Measurements from ENCODE around the gene WASL. TPM values are rescaled to one million over a fixed set of nuclear protein-coding genes. Genes with fewer than 3 reads are reported as not detected.

The WASL gene
- total RNA-seq, 4 donors from 2014 or later, result 36.0 to 51.5 (median 38.5) TPM

DNA sequence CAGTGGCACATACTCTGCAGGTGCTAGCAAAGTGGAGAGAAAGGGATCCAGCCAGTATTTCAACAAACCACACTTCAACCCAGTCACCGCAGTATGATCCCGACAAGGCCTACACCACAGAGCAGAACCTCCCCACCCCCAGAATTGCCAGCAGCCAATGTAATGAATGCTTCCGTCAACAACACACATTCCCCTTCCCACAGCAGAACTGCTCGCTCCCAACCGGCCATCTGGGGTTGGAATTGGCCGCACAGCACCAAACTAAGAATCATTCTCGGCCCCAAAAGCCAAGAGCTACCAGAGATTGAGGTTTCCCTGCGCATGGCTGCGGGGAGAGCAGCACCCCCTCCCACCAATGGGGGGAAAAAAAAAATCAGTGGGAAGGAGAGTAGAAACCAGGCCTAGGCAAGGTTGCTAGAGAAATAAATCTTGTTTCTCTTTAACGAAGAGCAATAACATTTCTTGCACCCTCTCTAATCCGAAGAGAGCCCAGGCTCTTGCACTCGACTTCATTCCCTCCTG is 1.1 kb downstream of the WASL start:
- Histone ChIP-seq H3K4me3 (peak overlapping the region; percentile 89 to 96 (median 92)), H3K4me1 (peaks cover 50 to 81% (median 75%) of the 10 kb centered on the region in 4 donors), H3K27me3 (no peaks in the 10 kb centered on the region), H3K36me3 (no peaks in the 10 kb centered on the region), H3K27ac (replicated peaks in 1 of 4) (peak overlapping the region; percentile 97 to 99 (median 98)), H3K9me3 (no peaks in the 10 kb centered on the region)
- TF ChIP-seq, protein P1, sequence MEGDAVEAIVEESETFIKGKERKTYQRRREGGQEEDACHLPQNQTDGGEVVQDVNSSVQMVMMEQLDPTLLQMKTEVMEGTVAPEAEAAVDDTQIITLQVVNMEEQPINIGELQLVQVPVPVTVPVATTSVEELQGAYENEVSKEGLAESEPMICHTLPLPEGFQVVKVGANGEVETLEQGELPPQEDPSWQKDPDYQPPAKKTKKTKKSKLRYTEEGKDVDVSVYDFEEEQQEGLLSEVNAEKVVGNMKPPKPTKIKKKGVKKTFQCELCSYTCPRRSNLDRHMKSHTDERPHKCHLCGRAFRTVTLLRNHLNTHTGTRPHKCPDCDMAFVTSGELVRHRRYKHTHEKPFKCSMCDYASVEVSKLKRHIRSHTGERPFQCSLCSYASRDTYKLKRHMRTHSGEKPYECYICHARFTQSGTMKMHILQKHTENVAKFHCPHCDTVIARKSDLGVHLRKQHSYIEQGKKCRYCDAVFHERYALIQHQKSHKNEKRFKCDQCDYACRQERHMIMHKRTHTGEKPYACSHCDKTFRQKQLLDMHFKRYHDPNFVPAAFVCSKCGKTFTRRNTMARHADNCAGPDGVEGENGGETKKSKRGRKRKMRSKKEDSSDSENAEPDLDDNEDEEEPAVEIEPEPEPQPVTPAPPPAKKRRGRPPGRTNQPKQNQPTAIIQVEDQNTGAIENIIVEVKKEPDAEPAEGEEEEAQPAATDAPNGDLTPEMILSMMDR (IDR thresholded peaks at IDR 0.05), result no peak
- TF ChIP-seq POLR2AphosphoS5 (IDR thresholded peaks at IDR 0.05) (peak; percentile 46 to 49), EP300 (IDR thresholded peaks at IDR 0.05) (no peak), POLR2A (IDR thresholded peaks at IDR 0.05; ENCODE audit: low read depth) (no peak)
- DNase-seq (ENCODE audit: extremely low spot score), result no peak
- WGBS, result 0% methylated on average over 12 of the region's 12 CpGs
- intact Hi-C loops (cut with DNase I), result loop anchor here (5.0 kb wide), 2 partner anchors 65 to 190 kb away; partner anchors contain the start of gene NDUFA5

DNA sequence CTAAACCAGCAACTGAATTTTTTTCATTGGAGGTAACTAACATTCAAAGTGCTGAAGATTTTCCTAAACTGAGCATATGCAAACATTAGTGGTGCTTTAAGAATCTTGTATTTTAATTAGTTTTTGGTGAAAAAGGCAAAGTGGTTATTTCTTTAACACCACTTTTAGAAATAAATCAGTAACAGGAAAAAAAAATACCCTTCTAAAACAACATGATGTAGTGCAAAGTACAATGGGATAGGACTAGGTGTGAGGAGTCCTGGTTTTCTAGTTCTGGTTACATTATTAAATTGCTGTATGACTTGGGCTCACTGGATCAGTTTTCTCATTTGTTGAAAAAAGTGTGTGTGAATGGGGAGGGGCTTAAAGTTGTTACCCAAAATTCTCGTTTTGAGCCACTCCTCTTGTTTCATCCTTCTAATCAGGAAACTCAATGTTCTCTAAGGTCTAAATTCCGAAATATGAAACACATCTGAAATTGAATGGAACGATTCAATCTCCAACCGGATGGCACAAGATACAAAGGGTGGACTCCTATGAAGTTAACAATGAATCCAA is 1.8 kb downstream of the WASL start:
- H3K4me3 ChIP-seq, result peak overlapping the region; percentile 89 to 96 (median 92)
- H3K27me3 ChIP-seq, result no peaks in the 10 kb centered on the region
- DNase-seq (ENCODE audit: extremely low spot score), result no peak
- 9% methylated on average over 4 of the region's 4 CpGs for WGBS
- H3K36me3 ChIP-seq, result no peaks in the 10 kb centered on the region
- no peaks in the 10 kb centered on the region for H3K9me3 ChIP-seq
- H3K4me1 ChIP-seq, result peaks cover 50 to 81% (median 79%) of the 10 kb centered on the region in 4 donors
- intact Hi-C loops (cut with DNase I), result loop anchor here (5.0 kb wide), 2 partner anchors 65 to 190 kb away; partner anchors contain the start of gene NDUFA5
- TF ChIP-seq, protein P1 (IDR thresholded peaks at IDR 0.05), result no peak
- no peak for TF ChIP-seq POLR2A (IDR thresholded peaks at IDR 0.05; ENCODE audit: low read depth)
- no peak for TF ChIP-seq EP300 (IDR thresholded peaks at IDR 0.05)
- no peak for TF ChIP-seq POLR2AphosphoS5 (IDR thresholded peaks at IDR 0.05)
- H3K27ac ChIP-seq (replicated peaks in 1 of 4), result peak overlapping the region; percentile 97 to 99 (median 98)

DNA sequence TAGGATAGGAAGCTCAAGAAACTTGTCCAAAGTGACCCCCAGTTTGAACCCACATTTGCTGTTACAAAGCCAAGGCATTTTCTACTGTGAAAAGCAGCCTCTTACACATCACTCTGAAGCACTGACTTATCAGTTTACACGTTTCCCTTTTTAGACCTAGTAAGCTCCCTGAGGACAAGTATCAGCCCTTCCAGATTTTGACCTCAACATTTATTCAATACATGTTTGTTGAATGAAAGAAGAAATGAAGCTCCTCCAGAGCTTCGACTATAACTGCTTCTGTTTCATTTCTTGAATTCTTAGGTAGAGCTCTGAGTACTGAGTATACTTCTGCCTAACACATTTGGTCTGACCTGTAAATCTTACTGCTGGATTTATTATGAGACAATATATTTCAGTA is 2.7 kb downstream of the WASL start:
- DNase-seq (ENCODE audit: extremely low spot score), result no peak
- H3K27me3 ChIP-seq, result no peaks in the 10 kb centered on the region
- H3K36me3 ChIP-seq, result no peaks in the 10 kb centered on the region
- TF ChIP-seq POLR2A (IDR thresholded peaks at IDR 0.05; ENCODE audit: low read depth) (no peak), EP300 (IDR thresholded peaks at IDR 0.05) (no peak), POLR2AphosphoS5 (IDR thresholded peaks at IDR 0.05) (no peak)
- TF ChIP-seq, protein P1 (IDR thresholded peaks at IDR 0.05), result no peak
- intact Hi-C loops (cut with DNase I), result loop anchor here (5.0 kb wide), 2 partner anchors 64 to 189 kb away; partner anchors contain the start of gene NDUFA5
- peak overlapping the region in 2 of 4 donors; percentile 98 to 99 for H3K27ac ChIP-seq (replicated peaks in 1 of 4)
- peak overlapping the region in 3 of 4 donors; percentile 2 to 90 (median 89) for H3K4me3 ChIP-seq
- no peaks in the 10 kb centered on the region for H3K9me3 ChIP-seq
- 37% methylated on average over 2 of the region's 2 CpGs for WGBS
- peaks cover 47 to 79% (median 77%) of the 10 kb centered on the region in 4 donors for H3K4me1 ChIP-seq

DNA sequence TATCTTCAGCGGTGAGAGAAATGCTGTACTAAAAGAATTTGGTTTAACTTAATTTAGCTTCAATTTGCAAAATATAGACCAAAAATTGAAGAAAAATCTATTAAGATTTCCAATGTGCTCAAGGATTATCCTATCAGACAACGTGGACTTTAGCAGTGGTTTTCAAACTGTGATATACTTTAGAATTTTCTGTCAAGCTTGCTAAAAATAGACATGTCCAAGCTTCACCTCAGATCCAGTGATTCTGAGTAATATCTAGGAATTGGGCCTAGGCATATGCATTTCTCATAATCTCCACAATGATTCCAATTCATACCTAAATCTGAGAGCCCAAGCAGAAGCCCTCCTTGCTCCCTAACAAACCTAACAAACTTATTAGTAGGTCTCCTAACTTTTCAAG is 3.4 kb downstream of the WASL start:
- peak overlapping the region in 2 of 4 donors; percentile 98 to 99 for H3K27ac ChIP-seq (replicated peaks in 1 of 4)

More for the DNA sequence above, 3.4 kb downstream of the WASL start:
- no peak for DNase-seq (ENCODE audit: extremely low spot score)
- peaks cover 47 to 79% (median 71%) of the 10 kb centered on the region in 4 donors for H3K4me1 ChIP-seq
- H3K9me3 ChIP-seq, result no peaks in the 10 kb centered on the region
- 66% methylated on average over 2 of the region's 2 CpGs for WGBS
- H3K27me3 ChIP-seq, result no peaks in the 10 kb centered on the region
- no peaks in the 10 kb centered on the region for H3K36me3 ChIP-seq
- H3K4me3 ChIP-seq, result peak overlapping the region in 1 of 4 donors; percentile 2
- intact Hi-C loops (cut with DNase I), result loop anchor here (5.0 kb wide), 2 partner anchors 63 to 188 kb away; partner anchors contain the start of gene NDUFA5
- TF ChIP-seq, protein P1 (IDR thresholded peaks at IDR 0.05), result no peak
- TF ChIP-seq POLR2AphosphoS5 (IDR thresholded peaks at IDR 0.05) (no peak), EP300 (IDR thresholded peaks at IDR 0.05) (no peak), POLR2A (IDR thresholded peaks at IDR 0.05; ENCODE audit: low read depth) (no peak)
